Fibroblast of lung (primary cell): Measurements from ENCODE around the gene LENG1.

Experiments used
- CTCF ChIP-seq, 2 donors: IDR thresholded peaks in 1 of 2; conservative IDR thresholded peaks in 1 of 2; 1 replicate in 1 of 2; 2 replicates in 1 of 2; pipeline ENCODE4 v1.5.1; 2011 to 2012; ENCODE audit warnings: low read length in 2 of 2, control low read depth in 1 of 2, inconsistent platforms in 1 of 2, low read depth in 1 of 2, mild to moderate bottlenecking in 1 of 2
- EZH2 ChIP-seq: IDR thresholded peaks from 2 replicates; pipeline ENCODE4 v1.5.1; 2012; ENCODE audit warnings: low read length, control low read depth, mild to moderate bottlenecking; ENCODE audit errors: missing control alignments

- TF ChIP-seq CTCF (conservative IDR thresholded peaks at IDR 0.05 in 1 of 2, IDR thresholded peaks at IDR 0.05 in 1 of 2; ENCODE audit: low read depth in 1 of 2, low read length in 2 of 2) = no peak
- TF ChIP-seq EZH2 = no peak
These were observed 45.0 kb downstream of the LENG1 start for GRCh38 chr19:54114340-54115108.
